ENCODE results near the gene LUZP2.

DNA sequence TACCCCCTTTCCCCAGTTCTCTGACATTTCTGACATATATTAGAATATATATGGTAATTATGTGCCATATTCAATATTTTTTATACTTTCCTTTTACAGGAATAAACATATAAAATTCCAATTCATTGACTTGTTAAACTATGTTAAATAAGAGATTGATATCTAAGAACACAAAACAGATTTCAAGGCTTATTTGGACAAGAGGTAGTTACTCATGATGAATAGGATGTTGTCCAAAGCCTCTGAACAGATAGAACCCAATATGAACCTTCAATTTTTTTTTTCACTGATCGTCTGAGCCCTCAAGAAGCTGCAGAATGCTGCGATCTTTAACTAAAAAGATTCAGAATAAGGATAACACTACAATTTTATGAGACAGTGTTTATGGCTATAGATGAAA, 340.3 kb downstream of the LUZP2 start:
- TF ChIP-seq, protein P1, sequence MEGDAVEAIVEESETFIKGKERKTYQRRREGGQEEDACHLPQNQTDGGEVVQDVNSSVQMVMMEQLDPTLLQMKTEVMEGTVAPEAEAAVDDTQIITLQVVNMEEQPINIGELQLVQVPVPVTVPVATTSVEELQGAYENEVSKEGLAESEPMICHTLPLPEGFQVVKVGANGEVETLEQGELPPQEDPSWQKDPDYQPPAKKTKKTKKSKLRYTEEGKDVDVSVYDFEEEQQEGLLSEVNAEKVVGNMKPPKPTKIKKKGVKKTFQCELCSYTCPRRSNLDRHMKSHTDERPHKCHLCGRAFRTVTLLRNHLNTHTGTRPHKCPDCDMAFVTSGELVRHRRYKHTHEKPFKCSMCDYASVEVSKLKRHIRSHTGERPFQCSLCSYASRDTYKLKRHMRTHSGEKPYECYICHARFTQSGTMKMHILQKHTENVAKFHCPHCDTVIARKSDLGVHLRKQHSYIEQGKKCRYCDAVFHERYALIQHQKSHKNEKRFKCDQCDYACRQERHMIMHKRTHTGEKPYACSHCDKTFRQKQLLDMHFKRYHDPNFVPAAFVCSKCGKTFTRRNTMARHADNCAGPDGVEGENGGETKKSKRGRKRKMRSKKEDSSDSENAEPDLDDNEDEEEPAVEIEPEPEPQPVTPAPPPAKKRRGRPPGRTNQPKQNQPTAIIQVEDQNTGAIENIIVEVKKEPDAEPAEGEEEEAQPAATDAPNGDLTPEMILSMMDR (IDR thresholded peaks at IDR 0.05; ENCODE audit: low read length), result no peak
- TF ChIP-seq EZH2 (optimal IDR thresholded peaks at IDR 0.05; ENCODE audit: low read depth, low read length), result no peak
